HG03064 (cell line): ENCODE data around the gene SCAF1.

Experiments
- ATAC-seq: cut with Tn5 transposase; IDR thresholded peaks from one replicate; pipeline ENCODE4 v1.9.1; 2021; ENCODE audit warnings: low read depth; ENCODE audit not compliant: unreplicated experiment

SCAF1 gene

GRCh38 chr19:49682274-49682673 is 40.3 kb downstream of the SCAF1 start:
- no peak for ATAC-seq

DNA sequence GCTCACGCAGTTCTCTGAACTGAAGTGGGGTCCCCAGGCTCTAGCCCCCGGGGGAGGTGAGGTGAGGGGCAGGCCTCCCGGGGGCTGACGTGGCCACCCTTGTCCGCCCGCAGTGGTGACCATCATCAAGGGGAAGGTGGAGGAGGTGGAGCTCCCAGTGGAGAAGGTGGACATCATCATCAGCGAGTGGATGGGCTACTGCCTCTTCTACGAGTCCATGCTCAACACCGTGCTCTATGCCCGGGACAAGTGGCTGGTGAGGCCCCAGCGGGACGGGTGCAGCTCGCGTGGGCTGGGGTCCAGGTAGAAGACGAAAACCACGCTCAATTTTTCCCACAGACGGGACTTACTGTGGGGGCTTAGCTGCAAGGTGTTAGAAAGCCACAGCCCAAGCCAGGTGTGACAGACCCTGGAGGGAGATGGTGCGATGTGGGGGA is 41.8 kb downstream of the SCAF1 start:
- no peak for ATAC-seq

GRCh38 chr19:49684251-49684982 is 42.4 kb downstream of the SCAF1 start:
- ATAC-seq: no peak

DNA sequence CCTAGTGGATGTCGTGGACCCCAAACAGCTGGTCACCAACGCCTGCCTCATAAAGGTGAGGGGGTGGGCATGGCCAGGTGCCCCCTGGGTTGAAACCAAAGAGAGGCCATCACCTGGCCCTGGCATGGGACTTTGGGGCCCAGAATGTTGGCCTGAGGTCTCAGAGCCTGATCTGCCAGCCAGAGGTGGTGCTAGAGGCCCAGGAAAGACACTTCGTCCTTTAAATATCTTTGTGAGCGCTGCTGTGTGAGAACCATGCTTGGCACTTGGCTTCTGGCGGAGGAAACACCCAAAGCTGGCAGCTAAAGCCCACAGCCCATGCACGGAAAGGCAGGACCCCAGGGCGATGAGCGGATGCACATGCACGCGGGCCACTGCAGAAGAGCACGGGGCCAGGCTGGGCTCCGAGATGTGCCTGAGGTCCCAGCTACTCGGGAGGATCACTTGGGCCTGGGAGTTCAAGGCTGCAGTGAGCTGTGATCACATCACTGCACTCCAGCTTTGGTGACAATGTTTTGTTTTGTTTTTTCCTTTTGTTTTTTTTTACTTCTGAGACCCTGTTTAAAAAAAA is 43.1 kb downstream of the SCAF1 start:
- ATAC-seq: no peak

DNA sequence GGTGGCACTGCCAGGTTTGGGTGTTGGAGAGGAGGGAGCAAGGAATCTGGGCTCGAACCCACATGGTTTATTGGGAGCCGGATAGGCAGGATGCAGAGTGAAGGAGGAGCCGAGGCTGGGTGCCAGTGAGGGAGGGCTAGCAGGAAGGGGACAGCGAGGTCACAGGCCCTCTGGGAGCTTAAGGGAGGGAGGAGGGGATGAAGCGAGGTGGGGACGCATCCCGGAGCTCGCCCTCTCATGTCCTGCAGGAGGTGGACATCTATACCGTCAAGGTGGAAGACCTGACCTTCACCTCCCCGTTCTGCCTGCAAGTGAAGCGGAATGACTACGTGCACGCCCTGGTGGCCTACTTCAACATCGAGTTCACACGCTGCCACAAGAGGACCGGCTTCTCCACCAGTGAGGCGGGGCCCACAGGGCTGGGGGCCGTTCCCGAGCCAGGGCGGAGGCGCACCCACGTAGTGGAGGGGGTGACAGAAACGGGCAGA is 43.9 kb downstream of the SCAF1 start:
- ATAC-seq: no peak

DNA sequence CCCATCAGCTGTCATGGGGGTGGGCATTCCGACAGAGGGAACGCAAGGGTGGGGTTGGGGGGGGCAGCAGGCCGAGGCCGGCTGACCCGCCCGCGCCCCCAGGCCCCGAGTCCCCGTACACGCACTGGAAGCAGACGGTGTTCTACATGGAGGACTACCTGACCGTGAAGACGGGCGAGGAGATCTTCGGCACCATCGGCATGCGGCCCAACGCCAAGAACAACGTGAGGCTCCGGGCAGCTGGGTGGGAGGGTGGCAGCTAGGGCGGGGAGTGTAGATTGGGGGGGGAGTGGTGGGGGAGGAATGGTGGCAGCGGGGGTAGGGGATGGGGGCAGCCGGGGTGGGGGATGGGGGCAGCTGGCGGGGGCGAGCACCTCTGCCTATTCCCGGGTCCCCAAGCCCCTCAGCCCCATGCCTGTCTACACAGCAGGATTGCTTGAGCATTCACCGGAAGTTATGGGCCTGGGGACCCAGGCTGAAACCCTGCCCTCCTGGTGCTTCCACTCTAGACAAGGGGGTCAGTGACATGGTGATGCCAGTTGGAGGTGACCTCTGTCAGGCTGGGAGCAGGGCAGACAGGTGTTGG is 44.6 kb downstream of the SCAF1 start:
- ATAC-seq: no peak

- ATAC-seq: no peak
These were observed 45.1 kb downstream of the SCAF1 start for GRCh38 chr19:49687150-49687549.

- ATAC-seq: no peak
These were observed 45.7 kb downstream of the SCAF1 start for GRCh38 chr19:49687566-49688316.

DNA sequence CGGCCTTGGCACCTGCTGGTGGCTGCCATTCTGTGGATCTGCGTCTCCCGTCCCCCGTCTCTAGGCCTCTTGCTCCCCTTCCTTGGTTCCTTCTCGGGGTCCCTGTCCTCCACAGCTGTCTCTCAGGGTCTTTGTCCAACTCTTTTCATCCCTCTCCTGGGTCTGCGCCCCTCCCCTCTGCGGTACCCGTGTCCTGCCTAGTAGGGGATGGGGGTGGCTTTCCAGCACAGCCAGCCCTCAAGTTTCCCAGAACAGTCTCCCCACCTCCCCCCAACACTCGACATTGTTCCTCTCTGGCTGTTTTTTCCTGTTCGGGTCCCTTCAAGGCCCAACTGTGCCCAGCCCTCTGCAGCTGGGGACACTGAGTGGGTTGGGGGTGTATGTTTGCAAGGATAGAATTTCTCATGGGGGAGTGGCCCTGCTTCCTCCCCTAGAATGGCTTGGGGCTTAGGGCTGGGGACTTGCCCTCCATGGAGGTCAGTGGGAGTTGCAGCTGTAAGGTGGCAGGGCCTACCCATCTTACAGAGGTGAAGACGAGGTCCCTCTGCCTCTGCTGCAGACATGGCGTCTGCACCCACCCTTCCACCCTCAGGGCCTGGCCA is 46.6 kb downstream of the SCAF1 start:
- ATAC-seq: no peak

- ATAC-seq: no peak
These were observed 47.4 kb downstream of the SCAF1 start, which contains the start of gene ADM5 for GRCh38 chr19:49689133-49690078. ADM5 (plus strand) TSS chr19:49689594; CDS start chr19:49689838, 244 bp downstream.

DNA sequence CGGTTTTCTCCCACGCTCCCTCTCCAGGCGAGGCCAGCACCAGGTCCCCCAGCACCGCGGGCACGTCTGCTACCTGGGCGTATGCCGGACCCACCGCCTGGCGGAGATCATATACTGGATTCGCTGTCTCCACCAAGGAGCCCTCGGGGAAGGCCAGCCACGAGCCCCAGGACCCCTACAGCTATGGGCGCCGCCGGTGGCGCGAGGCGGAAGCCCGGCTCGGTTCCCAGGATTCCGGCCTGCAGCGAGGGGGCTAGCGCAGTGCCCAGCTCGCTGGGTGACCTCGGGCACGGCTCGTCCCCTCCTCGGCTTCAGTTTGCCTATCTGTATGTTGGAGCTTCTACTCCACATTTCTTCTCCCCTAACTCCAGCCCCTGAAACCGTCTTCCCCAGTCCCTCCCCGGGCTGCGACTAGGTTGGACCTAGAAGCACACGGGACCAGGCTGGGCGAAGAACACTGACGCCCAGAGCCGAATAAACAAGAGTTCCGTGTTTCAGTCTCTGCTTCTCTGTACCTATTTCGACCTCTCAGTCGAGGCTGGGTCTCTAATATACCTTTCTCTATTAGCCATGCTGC is 48.2 kb downstream of the SCAF1 start:
- ATAC-seq: no peak

DNA sequence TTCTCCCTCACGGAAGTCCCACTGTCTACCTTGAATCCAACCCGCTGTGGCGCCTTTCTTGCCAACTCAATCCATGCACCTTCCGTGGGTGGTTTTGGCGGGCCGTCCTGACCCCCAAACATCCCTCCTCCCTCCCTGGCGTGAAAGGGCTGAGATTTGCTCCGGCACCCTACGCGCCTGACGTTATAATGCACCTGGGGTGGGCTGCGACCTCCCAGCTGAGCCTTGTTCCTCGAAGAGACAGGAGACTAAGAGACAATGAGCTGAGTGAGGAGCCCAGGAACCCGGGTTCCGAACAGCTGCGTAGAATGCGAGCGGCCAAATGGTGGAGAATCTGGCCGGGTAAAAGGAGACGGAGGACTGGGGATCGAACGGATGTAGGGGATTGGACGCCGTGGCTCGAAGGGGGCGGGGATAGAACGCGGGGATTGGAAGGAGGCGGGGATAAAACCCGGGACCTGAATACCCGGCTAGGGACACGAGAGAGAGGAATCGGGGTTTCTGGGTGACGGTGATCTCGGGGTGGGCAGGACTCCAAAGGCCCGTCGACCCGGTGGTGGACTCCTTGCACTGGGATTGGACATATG is 48.7 kb downstream of the SCAF1 start, which contains the start of gene CPT1C:
Gene CPT1C (plus strand): TSS at position 461 of the 587 bp plus-strand sequence. CDS start 1,137 bp downstream, outside the sequence.
- ATAC-seq: no peak

DNA sequence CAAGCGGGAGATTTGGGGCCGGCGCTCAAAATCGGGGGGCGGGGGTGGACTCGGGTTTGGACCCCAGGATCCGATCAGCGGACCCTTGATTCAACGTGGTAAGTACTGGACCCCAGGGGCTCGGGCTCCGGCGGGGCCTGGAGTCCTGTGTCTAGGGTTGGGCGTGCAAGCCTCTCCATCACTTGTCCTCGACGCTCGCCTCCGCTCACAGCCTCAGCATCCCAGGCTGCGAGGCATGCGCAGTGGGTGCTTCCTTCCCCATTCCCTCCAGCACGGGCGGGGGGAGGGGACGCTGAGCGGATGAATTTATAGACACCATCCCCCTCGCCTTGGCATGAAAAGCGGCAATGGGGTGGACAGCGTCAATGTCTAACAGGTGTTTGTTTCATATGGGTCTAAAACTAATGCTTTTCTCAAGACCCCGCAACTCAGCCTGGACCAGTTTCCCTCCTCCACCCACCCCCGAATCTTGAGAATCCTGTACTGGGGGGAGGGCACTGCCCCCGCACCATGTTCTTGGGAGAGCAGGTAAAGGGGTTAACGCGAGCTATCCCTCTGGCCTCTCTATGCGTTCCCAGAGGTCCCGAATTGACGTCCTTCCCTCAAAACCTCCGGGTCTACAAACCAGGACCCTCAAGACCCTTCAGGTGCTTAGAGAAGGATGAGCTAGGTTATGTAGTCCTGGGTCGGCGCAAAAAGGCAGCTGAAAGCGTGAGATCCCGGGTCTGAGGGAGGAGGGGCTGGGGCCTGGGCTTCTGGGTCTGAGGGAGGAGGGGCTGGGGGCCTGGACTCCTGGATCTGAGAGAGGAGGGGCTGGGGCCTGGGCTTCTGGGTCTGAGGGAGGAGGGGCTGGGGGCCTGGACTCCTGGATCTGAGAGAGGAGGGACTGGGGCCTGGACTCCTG is 49.5 kb downstream of the SCAF1 start:
- ATAC-seq: no peak

DNA sequence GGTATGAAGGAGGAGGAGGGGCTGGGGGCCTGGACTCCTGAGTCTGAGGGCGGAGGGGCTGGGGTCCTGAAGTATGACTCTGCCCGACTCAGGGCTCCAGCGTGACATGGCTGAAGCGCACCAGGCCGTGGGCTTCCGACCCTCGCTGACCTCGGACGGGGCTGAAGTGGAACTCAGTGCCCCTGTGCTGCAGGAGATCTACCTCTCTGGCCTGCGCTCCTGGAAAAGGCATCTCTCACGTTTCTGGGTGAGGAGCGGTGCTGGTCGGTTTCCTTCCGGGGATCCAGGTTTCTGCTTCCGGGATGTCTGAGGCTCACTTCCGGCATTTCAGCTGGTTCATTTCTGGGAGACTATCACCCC is 50.1 kb downstream of the SCAF1 start:
- ATAC-seq: no peak

GRCh38 chr19:49696115-49696514 is 54.1 kb downstream of the SCAF1 start:
- no peak for ATAC-seq

DNA sequence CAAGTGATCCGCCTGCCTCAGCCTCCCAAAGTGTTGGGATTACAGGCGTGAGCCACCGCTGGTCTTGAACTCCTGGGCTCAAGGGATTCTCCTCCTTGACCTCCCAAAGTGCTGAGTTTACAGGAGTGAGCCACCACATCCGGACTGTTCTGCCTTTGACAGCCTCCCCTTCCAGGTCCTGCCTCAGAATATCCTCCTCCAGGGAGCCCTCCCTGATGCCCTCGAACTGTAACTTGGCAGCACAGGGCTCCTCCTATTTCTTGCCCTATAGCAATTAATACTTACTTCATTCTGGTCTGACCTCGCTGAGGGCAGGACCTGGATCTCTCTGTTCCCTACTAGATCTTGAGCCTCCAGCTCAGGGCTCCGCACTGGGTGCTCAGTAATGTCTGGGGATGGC is 54.9 kb downstream of the SCAF1 start:
- no peak for ATAC-seq

DNA sequence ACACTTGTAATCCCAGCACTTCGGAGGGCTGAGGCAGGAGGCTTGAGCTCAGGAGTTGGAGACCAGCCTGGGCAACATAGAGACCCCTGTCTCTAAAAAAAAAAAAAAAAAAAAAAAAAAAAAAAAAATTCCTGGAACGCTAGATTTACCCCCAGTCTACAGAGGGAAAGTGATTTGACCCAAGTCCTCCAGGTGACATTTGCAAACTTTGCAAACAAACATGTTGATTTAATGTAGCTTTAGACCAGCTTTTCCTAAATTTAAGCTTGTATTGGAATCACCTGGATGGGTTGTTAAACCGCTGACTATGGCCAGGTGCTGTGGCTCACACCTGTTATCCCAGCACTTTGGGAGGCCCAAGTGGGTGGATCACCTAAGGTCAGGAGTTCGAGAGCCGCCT is 57.4 kb downstream of the SCAF1 start:
- no peak for ATAC-seq

DNA sequence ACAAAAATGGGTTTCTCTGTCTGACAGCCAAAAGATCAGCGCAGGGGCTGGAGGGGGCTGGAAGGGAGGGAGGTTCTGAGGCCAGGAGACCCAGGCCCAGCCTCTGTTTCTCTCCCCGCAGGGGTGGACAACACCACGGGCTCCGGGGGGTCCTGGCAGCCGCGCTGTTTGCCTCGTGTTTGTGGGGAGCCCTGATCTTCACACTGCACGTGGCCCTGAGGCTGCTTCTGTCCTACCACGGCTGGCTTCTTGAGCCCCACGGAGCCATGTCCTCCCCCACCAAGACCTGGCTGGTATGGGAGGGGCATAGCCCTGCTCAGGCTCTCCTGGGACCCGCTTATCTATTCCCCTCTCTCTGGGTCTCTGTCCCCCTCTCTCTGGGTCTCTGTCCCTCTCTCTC is 58.6 kb downstream of the SCAF1 start:
- no peak for ATAC-seq
